Measurements from ENCODE around the gene KCNT2. TPM values are rescaled to one million over a fixed set of nuclear protein-coding genes. Genes with fewer than 3 reads are reported as not detected.

Gene KCNT2
- total RNA-seq, 1 experiment from 2014 or later = 0.41 TPM

DNA sequence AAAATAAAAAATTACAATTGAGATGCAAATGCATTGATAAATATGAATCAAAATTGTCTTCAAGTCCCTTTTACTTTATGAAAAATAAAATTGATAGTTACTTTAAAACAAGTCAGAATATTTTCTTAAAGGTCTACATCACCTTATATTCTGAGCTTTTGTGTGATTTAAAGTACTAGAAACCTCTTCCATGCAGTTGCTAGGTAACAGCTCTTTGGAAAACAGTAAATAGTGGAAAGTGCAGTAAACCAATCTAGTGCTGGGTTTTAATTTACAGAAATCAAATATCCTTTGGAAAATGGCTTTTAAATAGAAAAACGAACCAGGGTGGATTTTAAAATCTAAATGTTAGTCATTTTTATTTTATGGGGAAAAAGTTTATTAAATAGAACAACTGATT is 227.9 kb downstream of the KCNT2 start:
- BruUV-seq (replicated peaks) = no TSS peak
- Histone ChIP-seq H3K4me1 (ENCODE audit: control insufficient read depth, insufficient read depth, low read length) (no peaks in the 10 kb centered on the region), H3K27ac (ENCODE audit: low read length) (no peak overlapping the region), H3K36me3 (ENCODE audit: control insufficient read depth, insufficient read depth, low read length) (no peaks in the 10 kb centered on the region), H3K27me3 (ENCODE audit: control insufficient read depth, insufficient read depth, low read length) (no peaks in the 10 kb centered on the region), H3K4me3 (ENCODE audit: low read depth in 2 of 2, low read length in 2 of 2) (no peak overlapping the region), H3K9me3 (ENCODE audit: control insufficient read depth, insufficient read depth, low read depth, low read length) (no peaks in the 10 kb centered on the region; the same call in 1 of the 2 replicates)
- in situ Hi-C loops (cut with HindIII; ENCODE audit: low pct_unique_long_range_greater_than_20kb, low sequenced_read_pairs) = no loop called here
- no peak for DNase-seq (ENCODE audit: low read depth, low spot score)
- CTCF ChIA-PET = no interaction called here
- no peak for ATAC-seq
- POLR2A ChIA-PET = no interaction called here
- intact Hi-C loops (cut with micrococcal nuclease; ENCODE audit: unreplicated experiment) = no loop called here
- TF ChIP-seq, protein P1, sequence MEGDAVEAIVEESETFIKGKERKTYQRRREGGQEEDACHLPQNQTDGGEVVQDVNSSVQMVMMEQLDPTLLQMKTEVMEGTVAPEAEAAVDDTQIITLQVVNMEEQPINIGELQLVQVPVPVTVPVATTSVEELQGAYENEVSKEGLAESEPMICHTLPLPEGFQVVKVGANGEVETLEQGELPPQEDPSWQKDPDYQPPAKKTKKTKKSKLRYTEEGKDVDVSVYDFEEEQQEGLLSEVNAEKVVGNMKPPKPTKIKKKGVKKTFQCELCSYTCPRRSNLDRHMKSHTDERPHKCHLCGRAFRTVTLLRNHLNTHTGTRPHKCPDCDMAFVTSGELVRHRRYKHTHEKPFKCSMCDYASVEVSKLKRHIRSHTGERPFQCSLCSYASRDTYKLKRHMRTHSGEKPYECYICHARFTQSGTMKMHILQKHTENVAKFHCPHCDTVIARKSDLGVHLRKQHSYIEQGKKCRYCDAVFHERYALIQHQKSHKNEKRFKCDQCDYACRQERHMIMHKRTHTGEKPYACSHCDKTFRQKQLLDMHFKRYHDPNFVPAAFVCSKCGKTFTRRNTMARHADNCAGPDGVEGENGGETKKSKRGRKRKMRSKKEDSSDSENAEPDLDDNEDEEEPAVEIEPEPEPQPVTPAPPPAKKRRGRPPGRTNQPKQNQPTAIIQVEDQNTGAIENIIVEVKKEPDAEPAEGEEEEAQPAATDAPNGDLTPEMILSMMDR (IDR thresholded peaks at IDR 0.05) = no peak
- TF ChIP-seq, protein P2, sequence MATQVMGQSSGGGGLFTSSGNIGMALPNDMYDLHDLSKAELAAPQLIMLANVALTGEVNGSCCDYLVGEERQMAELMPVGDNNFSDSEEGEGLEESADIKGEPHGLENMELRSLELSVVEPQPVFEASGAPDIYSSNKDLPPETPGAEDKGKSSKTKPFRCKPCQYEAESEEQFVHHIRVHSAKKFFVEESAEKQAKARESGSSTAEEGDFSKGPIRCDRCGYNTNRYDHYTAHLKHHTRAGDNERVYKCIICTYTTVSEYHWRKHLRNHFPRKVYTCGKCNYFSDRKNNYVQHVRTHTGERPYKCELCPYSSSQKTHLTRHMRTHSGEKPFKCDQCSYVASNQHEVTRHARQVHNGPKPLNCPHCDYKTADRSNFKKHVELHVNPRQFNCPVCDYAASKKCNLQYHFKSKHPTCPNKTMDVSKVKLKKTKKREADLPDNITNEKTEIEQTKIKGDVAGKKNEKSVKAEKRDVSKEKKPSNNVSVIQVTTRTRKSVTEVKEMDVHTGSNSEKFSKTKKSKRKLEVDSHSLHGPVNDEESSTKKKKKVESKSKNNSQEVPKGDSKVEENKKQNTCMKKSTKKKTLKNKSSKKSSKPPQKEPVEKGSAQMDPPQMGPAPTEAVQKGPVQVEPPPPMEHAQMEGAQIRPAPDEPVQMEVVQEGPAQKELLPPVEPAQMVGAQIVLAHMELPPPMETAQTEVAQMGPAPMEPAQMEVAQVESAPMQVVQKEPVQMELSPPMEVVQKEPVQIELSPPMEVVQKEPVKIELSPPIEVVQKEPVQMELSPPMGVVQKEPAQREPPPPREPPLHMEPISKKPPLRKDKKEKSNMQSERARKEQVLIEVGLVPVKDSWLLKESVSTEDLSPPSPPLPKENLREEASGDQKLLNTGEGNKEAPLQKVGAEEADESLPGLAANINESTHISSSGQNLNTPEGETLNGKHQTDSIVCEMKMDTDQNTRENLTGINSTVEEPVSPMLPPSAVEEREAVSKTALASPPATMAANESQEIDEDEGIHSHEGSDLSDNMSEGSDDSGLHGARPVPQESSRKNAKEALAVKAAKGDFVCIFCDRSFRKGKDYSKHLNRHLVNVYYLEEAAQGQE (IDR thresholded peaks at IDR 0.05; ENCODE audit: insufficient read depth in 1 of 2, low read depth in 2 of 2, low read length in 1 of 2) = no peak
- no peak for TF ChIP-seq SIN3A (IDR thresholded peaks at IDR 0.05; ENCODE audit: borderline replicate concordance, insufficient read depth, low read depth, low read length)
- no peak for TF ChIP-seq POLR2AphosphoS5 (IDR thresholded peaks at IDR 0.05; ENCODE audit: low read depth, low read length)
- TF ChIP-seq TCF7L2 (IDR thresholded peaks at IDR 0.05; ENCODE audit: low read depth, low read length) = no peak

DNA sequence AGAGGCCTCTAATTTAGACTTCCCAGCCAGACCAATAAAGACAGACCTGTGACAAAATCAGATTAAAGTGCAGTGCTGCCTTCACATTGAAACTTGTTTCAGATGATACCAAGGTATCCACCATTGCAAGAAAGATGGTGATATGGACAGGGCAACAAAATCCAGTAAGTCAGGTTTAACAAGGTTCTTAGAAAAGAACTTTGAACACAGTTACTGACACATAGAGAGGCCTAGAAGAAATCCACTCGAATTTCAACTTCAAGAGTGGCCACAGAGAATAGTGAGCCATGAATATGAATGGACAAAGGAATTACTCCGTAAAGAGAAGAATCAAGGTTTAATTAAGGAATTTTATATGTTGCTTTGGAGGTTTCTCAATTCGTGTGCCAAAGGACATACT is 230.4 kb downstream of the KCNT2 start:
- intact Hi-C loops (cut with micrococcal nuclease; ENCODE audit: unreplicated experiment) (no loop called here), in situ Hi-C loops (cut with HindIII; ENCODE audit: low pct_unique_long_range_greater_than_20kb, low sequenced_read_pairs) (no loop called here)
- Histone ChIP-seq H3K27me3 (ENCODE audit: control insufficient read depth, insufficient read depth, low read length) (no peaks in the 10 kb centered on the region), H3K27ac (ENCODE audit: low read length) (no peak overlapping the region), H3K4me3 (ENCODE audit: low read depth in 2 of 2, low read length in 2 of 2) (no peak overlapping the region), H3K4me1 (ENCODE audit: control insufficient read depth, insufficient read depth, low read length) (no peaks in the 10 kb centered on the region), H3K9me3 (ENCODE audit: control insufficient read depth, insufficient read depth, low read depth, low read length) (no peaks in the 10 kb centered on the region; the same call in 1 of the 2 replicates), H3K36me3 (ENCODE audit: control insufficient read depth, insufficient read depth, low read length) (no peaks in the 10 kb centered on the region)
- DNase-seq (ENCODE audit: low read depth, low spot score) (no peak), ATAC-seq (no peak)
- POLR2A ChIA-PET = no interaction called here
- BruUV-seq (replicated peaks) = no TSS peak
- CTCF ChIA-PET = no interaction called here
- TF ChIP-seq POLR2AphosphoS5 (IDR thresholded peaks at IDR 0.05; ENCODE audit: low read depth, low read length) = no peak
- TF ChIP-seq, protein P1 (IDR thresholded peaks at IDR 0.05) = no peak
- no peak for TF ChIP-seq TCF7L2 (IDR thresholded peaks at IDR 0.05; ENCODE audit: low read depth, low read length)
- TF ChIP-seq SIN3A (IDR thresholded peaks at IDR 0.05; ENCODE audit: borderline replicate concordance, insufficient read depth, low read depth, low read length) = no peak
- TF ChIP-seq, protein P2 (IDR thresholded peaks at IDR 0.05; ENCODE audit: insufficient read depth in 1 of 2, low read depth in 2 of 2, low read length in 1 of 2) = no peak
